Measurements from ENCODE around the gene ZNF768. TPM values are rescaled to one million over a fixed set of nuclear protein-coding genes. Genes with fewer than 3 reads are reported as not detected.
A peak's percentile ranks its signal among the peaks of the same experiment; 100 is the strongest.

ZNF768 gene
- total and polyA plus RNA-seq, 2 of the 13 experiments (the other 11 are each of a cell fraction or from before 2014, with no cell fraction given) = 26.7 to 34.4 TPM

GRCh38 chr16:30558789-30559377 is 32.5 kb upstream of the ZNF768 start (continued):
- no peak for TF ChIP-seq ETS1 (CRISPR knock-in tag; IDR thresholded peaks at IDR 0.05)
- TF ChIP-seq TCF7 (IDR thresholded peaks at IDR 0.05; ENCODE audit: low read depth) = no peak
- peak; percentile 35; the same call in 1 of the 2 replicates for TF ChIP-seq ZSCAN30 (CRISPR knock-in tag; IDR thresholded peaks at IDR 0.05)
- TF ChIP-seq IKZF4 (CRISPR knock-in tag; IDR thresholded peaks at IDR 0.05; ENCODE audit: borderline replicate concordance, low read depth, not compliant biosample characterization) = peak; percentile 27
- TF ChIP-seq, protein P1, sequence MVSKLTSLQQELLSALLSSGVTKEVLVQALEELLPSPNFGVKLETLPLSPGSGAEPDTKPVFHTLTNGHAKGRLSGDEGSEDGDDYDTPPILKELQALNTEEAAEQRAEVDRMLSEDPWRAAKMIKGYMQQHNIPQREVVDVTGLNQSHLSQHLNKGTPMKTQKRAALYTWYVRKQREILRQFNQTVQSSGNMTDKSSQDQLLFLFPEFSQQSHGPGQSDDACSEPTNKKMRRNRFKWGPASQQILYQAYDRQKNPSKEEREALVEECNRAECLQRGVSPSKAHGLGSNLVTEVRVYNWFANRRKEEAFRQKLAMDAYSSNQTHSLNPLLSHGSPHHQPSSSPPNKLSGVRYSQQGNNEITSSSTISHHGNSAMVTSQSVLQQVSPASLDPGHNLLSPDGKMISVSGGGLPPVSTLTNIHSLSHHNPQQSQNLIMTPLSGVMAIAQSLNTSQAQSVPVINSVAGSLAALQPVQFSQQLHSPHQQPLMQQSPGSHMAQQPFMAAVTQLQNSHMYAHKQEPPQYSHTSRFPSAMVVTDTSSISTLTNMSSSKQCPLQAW (CRISPR knock-in tag; IDR thresholded peaks at IDR 0.05) = 0 out of 2 replicates have a peak, but pooled peaks have one; percentile 9
- peak; percentile 93; the same call in 1 of the 2 replicates for TF ChIP-seq CHD4 (IDR thresholded peaks at IDR 0.05; ENCODE audit: borderline replicate concordance, low read length)
- 0 out of 2 replicates have a peak, but pooled peaks have one; percentile 65 for TF ChIP-seq NFAT5 (CRISPR knock-in tag; IDR thresholded peaks at IDR 0.05)
- no peak for TF ChIP-seq EEA1 (CRISPR knock-in tag; IDR thresholded peaks at IDR 0.05; ENCODE audit: borderline replicate concordance)
- TF ChIP-seq HNRNPH1 (optimal IDR thresholded peaks at IDR 0.05; ENCODE audit: low read depth, low read length) = no peak
- TF ChIP-seq, protein P2, sequence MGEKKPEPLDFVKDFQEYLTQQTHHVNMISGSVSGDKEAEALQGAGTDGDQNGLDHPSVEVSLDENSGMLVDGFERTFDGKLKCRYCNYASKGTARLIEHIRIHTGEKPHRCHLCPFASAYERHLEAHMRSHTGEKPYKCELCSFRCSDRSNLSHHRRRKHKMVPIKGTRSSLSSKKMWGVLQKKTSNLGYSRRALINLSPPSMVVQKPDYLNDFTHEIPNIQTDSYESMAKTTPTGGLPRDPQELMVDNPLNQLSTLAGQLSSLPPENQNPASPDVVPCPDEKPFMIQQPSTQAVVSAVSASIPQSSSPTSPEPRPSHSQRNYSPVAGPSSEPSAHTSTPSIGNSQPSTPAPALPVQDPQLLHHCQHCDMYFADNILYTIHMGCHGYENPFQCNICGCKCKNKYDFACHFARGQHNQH (CRISPR knock-in tag; IDR thresholded peaks at IDR 0.05) = no peak
- peak; percentile 98 for TF ChIP-seq ADNP (CRISPR knock-in tag; IDR thresholded peaks at IDR 0.05)
- no peak for TF ChIP-seq ISX (CRISPR knock-in tag; conservative IDR thresholded peaks at IDR 0.05)
- TF ChIP-seq RFXAP (CRISPR knock-in tag; IDR thresholded peaks at IDR 0.05; ENCODE audit: borderline replicate concordance) = 0 out of 2 replicates have a peak, but pooled peaks have one; percentile 11
- 0 out of 2 replicates have a peak, but pooled peaks have one; percentile 25 for TF ChIP-seq ATF7-NPFF (CRISPR knock-in tag; IDR thresholded peaks at IDR 0.05; ENCODE audit: low read depth)
- TF ChIP-seq ZNF235 (CRISPR knock-in tag; IDR thresholded peaks at IDR 0.05; ENCODE audit: borderline replicate concordance) = no peak
- TF ChIP-seq ZNF777 (CRISPR knock-in tag; IDR thresholded peaks at IDR 0.05) = no peak
- no peak for TF ChIP-seq CERS6 (CRISPR knock-in tag; IDR thresholded peaks at IDR 0.05)
- no peak for TF ChIP-seq RFX5 (IDR thresholded peaks at IDR 0.05; ENCODE audit: low read depth, low read length)
- no peak for TF ChIP-seq ZNF337 (CRISPR knock-in tag; IDR thresholded peaks at IDR 0.05; ENCODE audit: borderline replicate concordance, low read depth)

Data from HepG2 (cell line).